GM12801 (cell line): ENCODE measurements around the gene TULP1.

Source experiments
- TF ChIP-seq, protein P1 (sequence below): IDR thresholded peaks from one replicate; pipeline ENCODE4 v1.5.1; 2011; ENCODE audit warnings: control low read depth; ENCODE audit not compliant: insufficient read length; ENCODE audit errors: extremely low read depth

TULP1 gene

DNA sequence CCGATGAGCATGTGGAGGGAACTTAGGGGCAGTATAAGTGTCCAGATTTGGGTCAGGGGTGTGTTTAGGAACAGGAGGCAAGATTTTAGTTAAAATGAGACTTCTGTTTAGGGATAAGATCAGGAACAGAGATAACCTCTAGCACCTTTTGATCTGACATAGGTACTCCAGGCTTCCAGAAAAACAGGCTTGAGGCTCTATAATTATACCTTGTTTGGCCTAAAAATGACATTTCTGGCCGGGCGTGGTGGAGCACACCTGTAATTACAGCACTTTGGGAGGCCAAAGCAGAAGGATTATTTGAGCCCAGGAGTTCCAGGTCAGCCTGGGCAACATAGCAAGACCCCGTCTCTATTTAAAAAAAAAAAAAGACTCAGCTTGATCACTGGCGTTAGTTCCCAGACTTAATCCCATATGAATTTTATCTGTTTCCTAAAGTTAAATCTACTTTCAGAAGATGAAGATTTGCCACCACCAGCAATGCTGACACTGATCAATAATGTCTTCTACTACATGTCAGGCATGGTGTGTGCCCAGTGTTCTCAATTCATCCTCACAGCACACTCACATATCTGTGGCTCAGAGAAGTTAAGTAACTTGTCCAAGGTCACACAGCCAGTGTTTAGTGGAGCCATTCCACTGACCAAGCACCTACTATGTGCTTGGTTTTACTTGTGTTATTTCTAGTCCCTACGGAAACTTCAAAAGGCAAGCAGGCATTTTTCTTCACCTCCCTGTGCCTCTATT lies 6.0 kb upstream of the TULP1 start:
- TF ChIP-seq, protein P1, sequence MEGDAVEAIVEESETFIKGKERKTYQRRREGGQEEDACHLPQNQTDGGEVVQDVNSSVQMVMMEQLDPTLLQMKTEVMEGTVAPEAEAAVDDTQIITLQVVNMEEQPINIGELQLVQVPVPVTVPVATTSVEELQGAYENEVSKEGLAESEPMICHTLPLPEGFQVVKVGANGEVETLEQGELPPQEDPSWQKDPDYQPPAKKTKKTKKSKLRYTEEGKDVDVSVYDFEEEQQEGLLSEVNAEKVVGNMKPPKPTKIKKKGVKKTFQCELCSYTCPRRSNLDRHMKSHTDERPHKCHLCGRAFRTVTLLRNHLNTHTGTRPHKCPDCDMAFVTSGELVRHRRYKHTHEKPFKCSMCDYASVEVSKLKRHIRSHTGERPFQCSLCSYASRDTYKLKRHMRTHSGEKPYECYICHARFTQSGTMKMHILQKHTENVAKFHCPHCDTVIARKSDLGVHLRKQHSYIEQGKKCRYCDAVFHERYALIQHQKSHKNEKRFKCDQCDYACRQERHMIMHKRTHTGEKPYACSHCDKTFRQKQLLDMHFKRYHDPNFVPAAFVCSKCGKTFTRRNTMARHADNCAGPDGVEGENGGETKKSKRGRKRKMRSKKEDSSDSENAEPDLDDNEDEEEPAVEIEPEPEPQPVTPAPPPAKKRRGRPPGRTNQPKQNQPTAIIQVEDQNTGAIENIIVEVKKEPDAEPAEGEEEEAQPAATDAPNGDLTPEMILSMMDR, result no peak

DNA sequence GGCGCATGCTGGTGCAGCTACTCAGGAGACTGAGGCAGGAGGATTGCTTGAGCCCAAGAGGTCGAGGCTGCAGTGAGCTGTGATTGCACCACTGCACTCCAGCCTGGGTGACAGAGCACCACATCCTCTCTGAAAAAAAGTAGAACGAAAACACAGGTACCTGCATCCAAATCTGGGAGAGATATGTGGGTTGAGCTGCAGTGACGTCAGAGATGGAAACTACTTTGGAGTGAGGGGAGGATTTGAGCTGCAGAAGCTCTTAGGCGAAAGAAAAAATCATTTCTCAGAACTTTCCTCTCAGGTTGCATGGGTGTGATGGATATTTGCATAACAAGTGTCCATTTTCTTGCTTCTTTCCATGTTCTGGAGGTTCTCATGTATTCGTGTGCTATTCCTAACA lies 4.0 kb upstream of the TULP1 start:
- TF ChIP-seq, protein P1, result no peak

DNA sequence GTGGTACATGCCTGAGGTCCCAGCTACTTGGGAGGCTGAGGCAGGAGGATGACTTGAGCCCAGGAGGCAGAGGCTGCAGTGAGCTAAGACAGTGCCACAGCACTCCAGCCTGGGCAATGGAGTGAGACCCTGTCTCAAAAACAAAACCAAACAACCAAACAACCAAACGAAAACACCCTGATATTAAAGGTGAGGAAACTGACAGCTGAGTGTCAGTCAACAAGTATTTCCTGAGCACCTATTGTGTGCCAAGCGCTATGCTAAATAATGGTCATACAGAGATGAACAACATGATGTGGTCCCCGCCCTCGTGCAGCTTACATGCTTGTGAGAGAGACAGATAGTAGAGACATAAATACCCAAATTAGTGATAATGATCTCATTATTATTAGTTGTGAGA lies 1.9 kb upstream of the TULP1 start:
- TF ChIP-seq, protein P1, result no peak

DNA sequence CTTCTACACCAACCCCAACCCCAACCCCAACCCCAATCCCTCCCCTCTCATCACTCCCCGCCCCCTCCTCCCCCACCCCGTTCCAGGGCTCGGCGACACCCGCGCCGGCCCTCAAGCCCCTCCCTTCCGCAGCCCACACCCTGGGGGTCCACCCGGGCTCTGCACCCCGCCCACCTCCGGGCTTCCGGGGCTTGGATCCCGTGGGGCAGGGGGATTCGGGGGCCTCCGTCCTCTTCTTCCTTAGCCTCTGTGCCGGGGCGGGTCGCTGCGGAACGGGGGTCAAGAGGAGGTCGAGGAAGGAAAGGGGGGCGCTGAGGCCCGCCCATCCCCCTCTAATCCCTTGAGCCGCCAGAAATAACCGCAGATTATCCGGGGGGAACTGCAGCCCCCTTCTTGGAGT lies 690 bp downstream of the TULP1 start:
- TF ChIP-seq, protein P1, result no peak

DNA sequence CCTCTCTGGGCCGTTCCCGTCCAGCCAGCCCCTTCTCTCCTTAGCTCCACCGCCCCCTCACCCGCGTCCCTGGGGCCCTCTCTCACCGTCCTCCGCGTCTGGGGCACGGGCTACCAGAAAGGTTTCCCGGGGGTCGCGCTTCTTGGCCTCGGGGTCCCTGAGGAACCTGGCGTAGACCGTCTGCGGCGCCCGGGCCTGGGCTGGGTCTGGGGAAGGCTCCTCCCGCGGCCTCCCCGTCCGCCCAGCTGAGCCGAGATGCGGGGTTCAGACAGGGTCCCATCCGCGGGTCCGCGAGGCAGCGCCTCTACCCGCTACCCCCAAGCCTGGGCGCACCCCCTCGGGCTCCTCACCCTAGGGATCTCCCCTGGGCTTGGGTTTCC lies 1.1 kb downstream of the TULP1 start:
- TF ChIP-seq, protein P1, result no peak

DNA sequence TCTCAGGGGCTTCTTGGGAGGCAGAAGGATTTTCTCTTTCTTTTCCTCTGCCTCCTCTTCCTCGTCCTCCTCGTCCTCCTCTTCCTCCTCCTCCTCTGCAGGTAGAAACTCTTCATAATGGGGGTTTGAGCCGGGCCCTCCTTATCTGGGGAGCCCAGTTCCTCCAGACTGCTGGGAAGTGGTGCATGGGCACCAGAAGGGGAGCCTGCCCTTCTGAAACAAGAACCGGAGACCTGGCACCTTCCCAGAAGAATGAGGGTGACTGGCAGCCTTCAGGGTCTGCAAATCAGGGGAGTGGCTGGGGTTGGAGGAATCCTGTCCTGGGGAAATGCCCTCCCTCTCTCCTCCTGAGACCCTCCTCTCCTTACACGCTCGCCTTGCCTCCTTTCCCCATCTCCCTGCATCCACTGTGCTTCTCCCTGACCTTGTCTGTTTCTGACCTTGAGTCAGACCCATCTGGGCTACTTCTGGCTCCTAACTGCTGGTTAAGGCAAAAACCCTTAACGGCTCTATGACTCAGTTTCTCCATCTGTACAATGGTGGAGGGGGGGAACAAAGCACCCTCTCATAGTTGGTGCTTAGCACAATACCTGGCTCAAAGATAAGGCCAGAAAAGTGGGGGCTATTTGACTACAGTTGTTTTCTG lies 1.7 kb downstream of the TULP1 start:
- TF ChIP-seq, protein P1, result no peak

DNA sequence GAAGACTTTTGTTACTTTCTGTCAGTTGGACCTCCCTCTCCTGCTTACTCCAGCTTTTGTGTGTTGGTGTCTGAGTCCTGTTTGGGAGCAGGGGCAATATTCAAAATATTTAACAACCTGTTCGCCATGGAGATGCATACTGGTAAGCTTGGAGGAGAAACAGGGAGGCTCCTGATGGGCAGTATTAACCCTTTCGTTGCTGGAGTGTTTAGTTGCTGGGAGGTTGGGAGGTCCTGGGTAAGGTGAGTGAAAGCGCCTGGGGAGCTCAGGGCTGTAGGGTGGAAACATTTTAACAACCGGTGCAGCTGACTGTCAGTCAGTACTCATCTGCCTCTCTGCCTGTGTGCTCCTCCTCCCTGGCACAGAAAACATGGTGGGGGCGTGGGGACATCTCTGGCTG lies 4.2 kb downstream of the TULP1 start:
- TF ChIP-seq, protein P1, result no peak
